ENCODE measurements around the gene CLDN18.

Gene CLDN18

DNA sequence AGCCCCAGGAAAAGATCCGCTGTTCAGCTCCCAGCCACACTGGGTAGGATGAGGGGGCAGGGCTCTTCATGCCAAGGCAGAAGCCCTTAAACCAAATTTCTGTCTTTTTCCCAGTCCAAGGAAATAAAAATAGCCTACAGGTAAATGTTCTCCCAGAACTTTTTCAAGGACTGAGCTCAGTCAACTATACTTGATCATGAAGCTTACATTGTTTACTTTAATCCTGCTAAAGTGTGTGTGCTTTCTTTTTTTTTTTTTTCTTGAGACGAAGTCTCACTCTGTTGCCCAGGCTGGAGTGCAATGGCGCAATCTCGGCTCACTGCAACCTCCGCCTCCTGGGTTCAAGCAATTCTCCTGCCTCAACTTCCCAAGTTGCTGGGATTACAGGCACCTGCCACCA, 17.9 kb downstream of the CLDN18 start:
- no peak for DNase-seq

DNA sequence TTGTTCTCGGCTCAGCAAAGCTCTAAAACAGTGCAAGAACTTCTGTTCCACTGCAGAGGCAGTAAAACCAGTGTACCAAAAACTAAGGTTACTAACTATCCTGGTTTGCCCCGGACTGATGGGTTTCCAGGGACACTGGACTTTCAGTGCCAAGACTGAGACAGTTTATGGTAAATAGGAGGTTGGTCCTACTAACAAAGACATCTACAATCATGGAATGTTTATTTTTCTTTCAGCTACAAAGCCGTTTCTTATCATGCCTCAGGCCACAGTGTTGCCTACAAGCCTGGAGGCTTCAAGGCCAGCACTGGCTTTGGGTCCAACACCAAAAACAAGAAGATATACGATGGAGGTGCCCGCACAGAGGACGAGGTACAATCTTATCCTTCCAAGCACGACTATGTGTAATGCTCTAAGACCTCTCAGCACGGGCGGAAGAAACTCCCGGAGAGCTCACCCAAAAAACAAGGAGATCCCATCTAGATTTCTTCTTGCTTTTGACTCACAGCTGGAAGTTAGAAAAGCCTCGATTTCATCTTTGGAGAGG, 20.8 kb downstream of the CLDN18 start:
- no peak for DNase-seq

- DNase-seq: no peak
Measured at GRCh38 chr3:138031536-138031935, 21.6 kb downstream of the CLDN18 start.

DNA sequence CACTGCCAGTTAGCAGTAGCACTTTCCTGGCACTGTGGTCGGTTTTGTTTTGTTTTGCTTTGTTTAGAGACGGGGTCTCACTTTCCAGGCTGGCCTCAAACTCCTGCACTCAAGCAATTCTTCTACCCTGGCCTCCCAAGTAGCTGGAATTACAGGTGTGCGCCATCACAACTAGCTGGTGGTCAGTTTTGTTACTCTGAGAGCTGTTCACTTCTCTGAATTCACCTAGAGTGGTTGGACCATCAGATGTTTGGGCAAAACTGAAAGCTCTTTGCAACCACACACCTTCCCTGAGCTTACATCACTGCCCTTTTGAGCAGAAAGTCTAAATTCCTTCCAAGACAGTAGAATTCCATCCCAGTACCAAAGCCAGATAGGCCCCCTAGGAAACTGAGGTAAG, 22.6 kb downstream of the CLDN18 start:
- no peak for DNase-seq

DNA sequence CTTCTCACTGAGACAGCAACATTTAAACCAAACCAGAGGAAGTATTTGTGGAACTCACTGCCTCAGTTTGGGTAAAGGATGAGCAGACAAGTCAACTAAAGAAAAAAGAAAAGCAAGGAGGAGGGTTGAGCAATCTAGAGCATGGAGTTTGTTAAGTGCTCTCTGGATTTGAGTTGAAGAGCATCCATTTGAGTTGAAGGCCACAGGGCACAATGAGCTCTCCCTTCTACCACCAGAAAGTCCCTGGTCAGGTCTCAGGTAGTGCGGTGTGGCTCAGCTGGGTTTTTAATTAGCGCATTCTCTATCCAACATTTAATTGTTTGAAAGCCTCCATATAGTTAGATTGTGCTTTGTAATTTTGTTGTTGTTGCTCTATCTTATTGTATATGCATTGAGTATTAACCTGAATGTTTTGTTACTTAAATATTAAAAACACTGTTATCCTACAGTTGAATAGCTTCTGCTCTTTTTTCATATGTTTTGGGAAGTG, 23.3 kb downstream of the CLDN18 start:
- DNase-seq: no peak

DNA sequence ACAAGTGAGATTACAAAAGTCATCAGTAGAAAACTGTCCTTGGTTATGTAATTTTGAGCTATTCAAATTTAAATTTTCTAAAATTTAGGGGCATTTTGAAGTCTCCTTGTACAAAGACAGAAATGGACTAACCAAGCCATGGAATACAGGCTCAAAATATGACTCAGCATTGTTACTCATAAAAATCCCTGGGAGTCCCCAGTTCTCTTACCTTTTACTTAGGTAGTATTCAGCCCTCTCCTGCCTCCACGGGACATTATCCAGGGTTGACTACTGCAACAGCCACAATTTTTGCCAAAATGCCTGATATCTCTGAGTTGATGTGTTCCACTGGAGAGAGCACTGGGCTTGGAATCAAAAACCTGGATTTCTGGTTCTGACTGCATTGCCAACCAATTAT, 25.0 kb downstream of the CLDN18 start:
- no peak for DNase-seq

DNA sequence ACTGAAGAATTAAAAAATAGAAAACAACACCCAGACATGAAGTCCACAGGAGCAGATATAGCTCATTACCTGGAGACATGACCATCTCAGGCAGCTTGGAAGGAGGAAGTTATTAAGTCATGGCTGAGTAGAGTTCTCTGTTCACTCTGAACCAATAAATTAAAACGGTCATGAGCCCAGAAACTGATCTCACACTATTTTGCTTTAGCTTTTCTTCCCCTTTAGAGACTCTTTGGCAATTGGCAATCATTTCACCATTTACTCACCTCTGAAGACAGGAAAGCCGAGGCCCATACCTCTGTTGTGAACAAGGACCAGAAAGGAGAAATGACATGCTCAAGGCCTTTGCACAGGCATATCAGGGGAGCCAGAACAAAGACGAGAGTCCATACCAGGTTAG, 26.6 kb downstream of the CLDN18 start:
- no peak for DNase-seq

DNA sequence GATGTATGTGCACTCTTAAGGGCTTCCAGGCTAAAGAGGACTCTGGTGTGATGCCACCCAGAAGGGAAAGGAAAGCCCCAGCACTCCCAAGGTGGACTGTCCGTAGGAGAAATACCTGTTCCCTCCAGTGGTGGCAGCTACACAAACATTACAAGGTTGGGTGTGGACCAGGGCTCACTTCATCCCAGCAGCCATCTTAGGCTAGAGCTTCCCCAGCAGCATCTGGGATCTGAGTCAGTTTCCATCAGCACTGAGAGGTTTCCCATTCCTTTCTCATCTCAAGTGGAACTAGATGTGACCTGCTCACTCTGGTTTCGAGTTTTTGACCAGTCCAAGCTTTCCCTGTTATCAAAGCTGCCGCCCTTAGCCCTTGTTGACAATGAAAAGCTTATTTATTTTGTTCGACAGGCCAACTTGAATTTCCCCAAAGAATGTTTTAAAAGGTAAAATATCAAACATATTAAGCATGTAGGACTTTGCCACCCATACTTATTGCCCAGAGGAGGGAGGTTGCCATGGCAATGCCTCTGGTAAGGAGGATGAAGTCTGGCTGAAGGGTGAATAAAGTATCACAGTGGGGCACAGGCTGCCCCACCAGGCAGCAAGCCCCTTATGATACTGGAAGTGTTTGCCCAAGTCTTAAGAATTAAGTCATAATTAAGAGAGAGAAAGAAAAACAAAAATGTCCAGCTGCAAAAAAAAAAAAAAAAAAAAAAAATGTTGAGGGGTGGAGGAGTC, 28.9 kb downstream of the CLDN18 start:
- DNase-seq: no peak

GRCh38 chr3:138042043-138042442, 32.1 kb downstream of the CLDN18 start:
- no peak for DNase-seq

DNA sequence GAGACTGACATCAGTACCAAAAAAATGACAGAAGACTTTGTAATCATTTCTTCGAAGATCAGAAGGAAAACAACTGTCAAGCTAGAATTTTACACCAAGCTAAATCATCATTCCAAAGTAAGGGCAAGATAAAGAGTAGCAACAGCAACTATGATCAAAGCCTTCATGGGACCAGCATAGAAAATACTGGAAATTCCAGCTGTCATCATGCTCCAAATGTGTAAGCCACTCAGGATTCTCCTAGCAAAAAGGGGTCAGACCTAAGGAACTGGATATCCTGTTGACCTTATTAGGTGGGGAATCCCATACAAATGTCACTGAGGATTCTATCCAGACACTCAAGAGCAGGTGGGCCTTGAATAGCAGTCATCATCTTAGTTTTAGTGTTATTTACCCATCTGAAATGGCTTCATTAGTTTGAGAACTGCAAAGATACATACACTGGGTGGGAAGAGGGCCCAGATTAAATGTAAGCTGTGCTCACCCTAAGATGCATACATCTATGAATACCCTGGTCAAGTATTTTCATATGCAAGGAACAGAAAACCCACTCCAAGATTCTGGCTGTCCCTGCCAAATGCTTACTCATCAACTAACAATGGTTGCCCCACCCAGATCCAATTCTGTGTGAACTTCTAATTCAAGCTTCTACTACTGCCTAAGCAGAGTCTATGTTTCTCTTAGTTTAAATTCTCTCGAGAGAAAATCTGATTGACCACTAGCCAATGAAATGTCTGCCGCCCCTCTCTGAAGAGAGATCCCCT, 33.5 kb downstream of the CLDN18 start:
- peak; percentile 25 to 65 for DNase-seq

DNA sequence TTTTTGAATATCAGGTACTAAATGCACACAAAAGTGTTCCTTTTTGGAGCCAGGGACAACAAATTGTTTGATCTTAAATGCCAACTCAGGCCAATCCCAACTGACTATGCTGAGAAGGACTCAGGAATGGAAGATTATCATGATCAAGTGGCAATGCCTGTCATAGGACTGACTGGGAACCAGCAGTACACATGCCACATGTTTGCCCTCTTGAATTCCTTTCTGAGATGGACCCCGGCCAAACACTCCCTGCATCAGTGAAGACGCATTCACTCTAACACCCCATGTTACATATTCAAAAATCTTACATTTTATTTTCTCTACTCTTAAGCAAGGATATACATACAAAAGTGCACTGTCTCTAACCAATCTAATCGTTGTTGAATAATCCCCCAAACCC, 36.1 kb downstream of the CLDN18 start:
- DNase-seq: no peak

DNA sequence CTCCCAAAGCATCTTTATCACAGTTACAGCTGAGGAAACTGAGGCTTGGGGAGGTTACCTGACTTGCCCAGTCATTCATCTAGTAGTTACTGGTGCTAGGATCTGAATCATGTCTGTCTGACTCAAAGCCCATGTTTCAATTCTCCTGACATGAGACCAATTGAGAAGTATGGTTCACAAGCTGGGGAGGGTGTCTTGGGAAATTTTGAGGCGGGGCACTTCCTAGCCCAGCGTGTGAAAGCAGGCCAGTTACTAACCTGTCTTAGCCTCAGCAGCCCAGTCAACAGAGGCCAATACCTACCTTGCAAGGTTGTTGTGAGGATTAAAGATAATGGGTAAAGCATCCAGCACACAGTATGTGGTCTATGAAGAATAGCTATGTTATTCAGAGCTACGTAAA, 37.0 kb downstream of the CLDN18 start:
- peak in 1 of 2 donors; percentile 8 for DNase-seq

DNA sequence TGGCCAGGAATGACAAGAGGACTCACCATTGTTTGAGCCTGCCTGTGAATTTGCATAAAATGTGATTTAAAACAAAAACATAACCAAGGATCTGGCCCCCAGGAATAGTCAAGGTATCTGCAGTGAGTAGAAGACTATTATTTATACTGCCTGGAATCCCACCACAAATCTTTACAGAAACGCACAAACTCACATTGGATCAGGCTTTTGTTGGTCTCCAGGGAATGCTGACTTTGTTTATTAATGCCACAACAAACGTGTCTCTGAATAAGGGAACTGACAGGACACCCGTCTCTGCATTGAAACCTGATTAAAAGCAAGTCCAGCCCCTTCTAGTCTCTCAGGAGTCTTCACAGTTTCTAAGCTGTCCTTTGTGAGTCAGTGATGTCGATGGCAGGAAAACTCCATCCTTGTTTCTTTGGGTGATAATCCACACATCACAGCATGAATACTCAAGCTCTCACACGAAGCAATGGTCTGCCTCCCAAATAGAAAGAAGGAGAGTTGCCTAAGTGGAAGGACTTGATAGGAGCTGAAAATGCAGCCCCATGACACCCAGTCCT, 37.7 kb downstream of the CLDN18 start:
- no peak for DNase-seq

GRCh38 chr3:138049157-138049919, 39.4 kb downstream of the CLDN18 start:
- DNase-seq: no peak

DNA sequence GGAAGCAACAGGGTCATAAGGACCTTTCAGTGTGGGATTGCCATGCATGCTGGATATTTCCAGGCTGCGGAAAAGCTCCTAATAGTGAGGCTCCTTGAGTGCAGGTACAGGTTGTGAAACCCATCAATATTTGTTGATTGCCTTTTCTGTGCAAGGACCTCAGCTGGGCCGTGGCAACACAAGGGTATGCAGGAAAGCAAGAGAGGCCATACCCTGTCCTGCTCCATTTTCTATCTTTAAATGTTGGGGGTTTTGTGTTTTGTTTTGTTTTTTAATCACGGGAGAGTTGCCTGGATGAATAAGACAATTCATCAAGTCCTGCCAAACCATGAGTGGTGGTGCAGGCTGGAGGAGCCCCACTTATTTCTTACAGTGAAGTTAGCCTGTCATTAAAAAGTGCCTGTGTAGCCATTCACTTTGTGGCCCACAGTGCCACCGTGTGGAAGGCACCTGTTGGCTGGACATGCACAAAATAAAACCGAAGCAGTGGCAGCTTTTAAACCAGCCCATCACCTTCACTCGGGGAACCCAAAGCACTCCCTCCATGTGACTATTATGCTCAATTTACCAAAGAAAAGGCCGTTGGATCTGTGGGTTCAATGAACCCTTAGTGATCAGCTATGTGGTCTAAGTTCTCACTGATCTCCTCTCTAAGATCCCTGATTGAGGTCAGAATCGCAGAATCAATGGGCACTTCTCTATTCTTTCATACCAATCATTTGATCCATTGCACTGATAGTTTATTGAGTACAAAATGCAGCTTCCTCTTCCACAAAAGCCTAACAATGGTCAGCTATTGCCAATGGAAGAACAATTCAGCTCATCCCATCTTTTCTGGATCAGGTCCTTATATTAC, 42.2 kb downstream of the CLDN18 start:
- peak in 1 of 2 donors; percentile 22 for DNase-seq

GRCh38 chr3:138054057-138054456, 44.1 kb downstream of the CLDN18 start:
- no peak for DNase-seq

DNA sequence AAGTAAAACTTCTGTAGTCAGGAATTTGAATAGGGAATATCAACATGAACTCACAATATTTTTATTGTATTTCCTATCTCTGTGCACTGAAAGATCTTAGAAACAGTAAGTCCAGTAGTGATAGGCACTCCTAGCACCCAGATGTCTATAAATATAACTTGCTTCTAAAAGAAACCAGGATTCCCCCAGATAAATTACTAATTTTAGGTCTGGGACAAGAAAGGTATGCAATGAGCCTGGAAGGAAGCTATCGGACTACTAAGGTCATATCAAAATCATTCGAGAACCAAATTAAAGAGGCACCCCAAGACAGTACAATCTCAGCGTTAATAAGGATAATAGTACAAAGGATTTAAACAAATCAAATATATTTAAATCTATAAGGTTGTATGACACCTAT, 47.4 kb downstream of the CLDN18 start:
- no peak for DNase-seq

GRCh38 chr3:138059261-138059660, 49.3 kb downstream of the CLDN18 start:
- DNase-seq: no peak

DNA sequence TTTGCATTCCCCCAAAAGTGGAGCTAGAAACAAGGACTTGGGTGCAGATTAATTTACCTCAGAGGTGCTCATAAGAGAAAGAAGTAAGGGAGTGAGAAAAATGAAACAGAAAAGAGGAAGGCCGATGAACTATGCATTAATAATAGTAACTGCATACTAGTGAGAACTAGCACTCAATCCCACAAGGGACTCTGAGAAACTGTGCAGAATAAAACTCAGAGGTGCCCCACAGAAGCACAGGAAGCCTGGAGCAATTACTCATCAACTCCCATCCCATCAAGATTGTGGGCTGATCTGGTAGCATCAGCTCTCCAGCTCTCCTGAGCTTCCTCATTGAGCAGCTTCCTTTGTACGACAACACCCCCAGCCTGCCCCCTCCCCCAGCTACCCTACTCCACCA, 50.8 kb downstream of the CLDN18 start:
- DNase-seq: no peak

GRCh38 chr3:138062037-138062436, 52.1 kb downstream of the CLDN18 start:
- DNase-seq: no peak

- no peak for DNase-seq
Measured at GRCh38 chr3:138062626-138063025, 52.7 kb downstream of the CLDN18 start.

- DNase-seq: no peak
Measured at GRCh38 chr3:138063416-138063815, 53.5 kb downstream of the CLDN18 start.

All from inflammatory macrophage treated with lipopolysaccharide for 1 hour (primary cell).